ENCODE data around the gene IL1RL1.

IL1RL1 gene

DNA sequence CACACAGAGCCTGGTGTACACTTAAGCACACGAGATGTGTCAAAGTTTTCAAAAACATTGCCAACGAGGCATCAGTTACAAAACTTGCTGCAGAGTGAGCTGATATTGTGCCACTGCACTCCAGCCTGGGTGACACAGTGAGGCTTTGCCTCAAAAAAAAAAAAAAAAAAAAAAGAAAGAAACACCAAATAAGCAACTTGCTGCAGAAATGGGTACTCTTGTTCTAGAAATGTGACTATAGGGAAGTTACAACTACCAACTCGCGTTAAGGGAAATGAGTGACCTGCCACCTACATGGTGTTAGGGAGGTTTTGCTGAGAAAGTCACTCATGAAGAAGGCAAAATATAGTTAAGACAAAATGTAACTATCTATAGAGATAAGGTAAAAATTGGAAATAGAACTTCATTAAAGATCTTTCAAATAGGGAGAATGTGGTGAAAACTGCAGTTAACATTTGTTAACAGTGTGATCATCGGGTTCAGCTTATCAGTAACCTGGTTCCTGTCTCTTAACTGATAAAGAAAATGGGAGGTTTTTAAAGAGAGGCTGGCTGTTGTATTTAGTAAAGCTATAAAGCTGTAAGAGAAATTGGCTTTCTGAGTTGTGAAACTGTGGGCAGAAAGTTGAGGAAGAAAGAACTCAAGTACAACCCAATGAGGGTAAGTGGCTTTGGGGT is at the start of gene IL1RL1:
IL1RL1 (plus strand) TSS at position 600 of the 677 bp plus-strand sequence. CDS start 26,702 bp downstream, outside the sequence.
- no peak within 1 kb of the TSS for H3K4me3 ChIP-seq (ENCODE audit: low read depth, low read length)
- TF ChIP-seq, protein P1, sequence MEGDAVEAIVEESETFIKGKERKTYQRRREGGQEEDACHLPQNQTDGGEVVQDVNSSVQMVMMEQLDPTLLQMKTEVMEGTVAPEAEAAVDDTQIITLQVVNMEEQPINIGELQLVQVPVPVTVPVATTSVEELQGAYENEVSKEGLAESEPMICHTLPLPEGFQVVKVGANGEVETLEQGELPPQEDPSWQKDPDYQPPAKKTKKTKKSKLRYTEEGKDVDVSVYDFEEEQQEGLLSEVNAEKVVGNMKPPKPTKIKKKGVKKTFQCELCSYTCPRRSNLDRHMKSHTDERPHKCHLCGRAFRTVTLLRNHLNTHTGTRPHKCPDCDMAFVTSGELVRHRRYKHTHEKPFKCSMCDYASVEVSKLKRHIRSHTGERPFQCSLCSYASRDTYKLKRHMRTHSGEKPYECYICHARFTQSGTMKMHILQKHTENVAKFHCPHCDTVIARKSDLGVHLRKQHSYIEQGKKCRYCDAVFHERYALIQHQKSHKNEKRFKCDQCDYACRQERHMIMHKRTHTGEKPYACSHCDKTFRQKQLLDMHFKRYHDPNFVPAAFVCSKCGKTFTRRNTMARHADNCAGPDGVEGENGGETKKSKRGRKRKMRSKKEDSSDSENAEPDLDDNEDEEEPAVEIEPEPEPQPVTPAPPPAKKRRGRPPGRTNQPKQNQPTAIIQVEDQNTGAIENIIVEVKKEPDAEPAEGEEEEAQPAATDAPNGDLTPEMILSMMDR (IDR thresholded peaks at IDR 0.05; ENCODE audit: borderline replicate concordance, insufficient read depth, low read depth, low read length) = no peak

DNA sequence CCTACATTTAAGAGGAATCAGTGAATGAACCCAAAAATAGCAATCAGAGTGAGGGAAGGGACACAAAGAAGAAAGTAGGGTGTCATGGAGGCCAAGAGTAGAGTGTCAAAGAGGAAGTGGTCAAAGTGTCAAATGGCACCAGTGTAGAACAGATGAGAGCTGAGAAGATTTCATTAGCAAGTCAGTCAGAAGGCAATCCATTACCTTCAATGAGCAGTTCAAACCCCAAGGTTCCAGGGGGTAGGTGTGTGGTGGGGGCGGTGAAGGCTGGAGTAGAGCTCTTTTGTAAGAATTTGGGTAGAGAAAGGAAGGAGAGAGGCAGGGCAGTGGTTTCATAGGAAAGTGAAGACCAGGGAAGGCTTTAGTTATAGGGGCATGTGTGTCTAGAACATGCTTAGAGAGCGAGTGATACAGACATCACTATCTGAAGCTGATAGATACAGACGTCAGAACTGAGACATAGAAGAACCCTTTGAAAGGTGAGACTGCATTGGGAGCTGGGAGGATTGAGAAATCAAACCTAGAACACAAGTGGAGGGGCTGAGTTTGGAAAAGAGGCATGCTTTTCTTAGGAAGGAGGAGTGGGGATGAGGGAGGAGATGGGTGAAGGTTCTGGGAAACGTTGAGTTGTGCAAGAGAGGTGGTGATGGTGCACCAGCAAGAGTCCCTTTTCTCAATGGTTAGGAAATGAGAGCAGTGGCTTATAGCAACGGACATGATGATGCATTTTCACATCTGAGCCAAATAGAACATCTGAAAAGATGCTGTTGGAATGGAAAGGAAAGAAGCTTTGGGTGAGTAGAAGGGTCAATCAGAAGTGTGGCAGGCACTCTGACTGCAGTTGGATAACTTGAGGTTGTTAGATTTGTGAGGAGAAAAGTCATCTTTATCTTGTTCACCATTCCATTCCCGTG is 48.9 kb upstream of the IL1RL1 start:
- no peak overlapping the region for H3K4me3 ChIP-seq (ENCODE audit: low read depth, low read length)
- TF ChIP-seq, protein P1 (IDR thresholded peaks at IDR 0.05; ENCODE audit: borderline replicate concordance, insufficient read depth, low read depth, low read length) = no peak

DNA sequence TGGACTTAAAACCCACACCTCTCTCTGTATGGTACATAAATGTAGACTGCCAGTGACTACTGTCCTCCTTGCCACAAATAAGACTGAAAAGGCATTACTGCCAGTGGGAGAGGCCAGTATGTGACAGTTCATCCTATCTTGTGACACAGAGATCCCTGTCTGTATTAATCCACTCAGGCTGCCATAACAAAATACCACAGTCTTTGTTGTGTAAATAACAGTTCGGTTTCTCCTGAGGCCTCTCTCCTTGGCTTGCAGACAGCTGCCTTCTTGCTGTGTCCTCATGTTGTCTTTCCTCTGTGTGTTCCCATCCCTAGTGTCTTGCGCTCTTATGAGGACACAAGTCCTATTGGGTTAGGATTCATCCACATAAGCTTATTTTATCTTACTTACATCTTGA is 46.4 kb upstream of the IL1RL1 start:
- TF ChIP-seq, protein P1 (IDR thresholded peaks at IDR 0.05; ENCODE audit: borderline replicate concordance, insufficient read depth, low read depth, low read length) = no peak
- no peak overlapping the region for H3K4me3 ChIP-seq (ENCODE audit: low read depth, low read length)

DNA sequence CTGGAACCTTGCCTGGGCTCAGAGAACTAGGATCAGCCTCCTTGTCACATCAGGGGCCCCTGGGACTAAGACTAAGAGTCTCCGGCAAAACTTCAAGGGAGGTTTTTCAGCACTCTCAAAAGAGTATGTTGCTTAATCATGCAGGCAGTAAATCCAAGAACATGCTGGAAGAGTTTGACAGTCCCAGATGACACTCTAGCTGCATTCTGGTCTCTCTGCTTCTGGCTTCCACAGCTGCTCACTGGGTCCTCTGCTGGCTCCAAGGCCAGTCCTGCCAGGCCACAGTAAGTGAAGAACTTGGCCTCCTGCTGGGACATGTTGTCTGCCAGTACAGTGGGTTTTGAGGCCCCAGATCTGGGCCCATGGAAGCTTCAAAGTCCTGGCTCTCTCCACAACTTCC is 45.2 kb upstream of the IL1RL1 start:
- no peak overlapping the region for H3K4me3 ChIP-seq (ENCODE audit: low read depth, low read length)
- TF ChIP-seq, protein P1 (IDR thresholded peaks at IDR 0.05; ENCODE audit: borderline replicate concordance, insufficient read depth, low read depth, low read length) = no peak

DNA sequence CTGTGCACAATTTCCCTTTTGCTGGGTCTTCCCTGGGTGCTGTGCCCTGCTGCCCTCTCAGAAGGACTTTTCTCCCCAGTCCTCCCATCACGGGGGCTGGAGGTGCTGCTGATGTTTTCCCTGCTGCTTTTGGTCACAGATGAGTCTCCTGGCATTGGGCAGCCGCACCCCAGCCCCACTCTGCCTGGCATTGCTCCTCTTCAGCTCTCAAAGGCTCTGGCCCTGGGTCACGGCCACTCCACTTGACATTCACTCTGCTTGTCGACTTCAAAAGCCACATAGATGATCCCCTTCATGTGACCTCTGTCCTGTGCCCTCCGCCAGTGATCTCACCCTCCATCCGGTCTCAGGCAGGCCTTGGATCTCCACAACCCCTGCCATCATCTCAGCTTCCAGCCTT is 43.6 kb upstream of the IL1RL1 start:
- TF ChIP-seq, protein P1 (IDR thresholded peaks at IDR 0.05; ENCODE audit: borderline replicate concordance, insufficient read depth, low read depth, low read length) = no peak

DNA sequence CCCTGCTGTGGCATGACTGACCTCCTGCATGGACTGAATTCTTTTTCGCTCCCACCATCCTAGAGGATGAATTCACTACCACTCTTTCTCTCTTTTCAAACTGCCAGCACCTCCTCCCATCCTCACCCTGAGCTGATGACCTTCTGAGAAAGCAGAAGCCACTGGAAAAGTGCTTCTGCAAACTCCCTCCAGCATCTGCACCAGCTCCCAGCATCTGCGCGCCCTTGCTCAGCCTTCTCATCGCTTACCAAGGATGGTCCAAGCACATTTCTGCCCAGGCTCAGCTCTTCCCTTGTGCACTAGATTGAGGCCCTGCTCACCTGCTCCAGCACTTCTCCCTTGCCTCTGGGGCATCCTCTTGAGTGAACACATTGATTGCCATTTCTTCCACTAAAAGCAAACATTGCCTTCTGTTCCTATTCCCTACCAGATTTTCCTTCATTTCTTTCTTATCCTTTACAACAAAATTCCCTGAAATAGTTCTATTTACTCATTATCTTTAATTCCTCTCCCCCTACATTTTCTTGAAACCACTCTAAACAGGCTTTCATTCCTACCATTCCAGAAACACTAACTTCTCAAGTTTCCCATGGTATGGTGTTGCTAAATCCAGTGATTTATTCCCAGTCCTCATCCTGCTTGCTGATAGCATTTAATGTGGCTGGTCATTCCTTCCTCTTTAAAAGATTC is 42.7 kb upstream of the IL1RL1 start:
- no peak overlapping the region for H3K4me3 ChIP-seq (ENCODE audit: low read depth, low read length)
- TF ChIP-seq, protein P1 (IDR thresholded peaks at IDR 0.05; ENCODE audit: borderline replicate concordance, insufficient read depth, low read depth, low read length) = no peak

More for the DNA sequence above, 43.6 kb upstream of the IL1RL1 start:
- H3K4me3 ChIP-seq (ENCODE audit: low read depth, low read length) = no peak overlapping the region
